GM19035 (cell line): Measurements from ENCODE around the gene FAM200C.

Experiments
- ATAC-seq: cut with Tn5 transposase; IDR thresholded peaks from one replicate; pipeline ENCODE4 v1.9.1; 2021; ENCODE audit not compliant: unreplicated experiment

FAM200C gene

GRCh38 chr5:160419458-160420330, 19.8 kb upstream of the FAM200C start:
- no peak for ATAC-seq

- peak; percentile 69 for ATAC-seq
These were observed 19.0 kb upstream of the FAM200C start, which contains the start of gene SLU7 for GRCh38 chr5:160418561-160419457. SLU7 (minus strand) TSS chr5:160419081; CDS start chr5:160415294, 3,787 bp downstream.

GRCh38 chr5:160398806-160399205, 1.0 kb downstream of the FAM200C start:
- ATAC-seq = no peak

- no peak for ATAC-seq
These were observed 2.4 kb downstream of the FAM200C start for GRCh38 chr5:160397492-160397891.

GRCh38 chr5:160395111-160395510, 4.7 kb downstream of the FAM200C start:
- ATAC-seq = no peak

GRCh38 chr5:160390787-160391696, 8.8 kb downstream of the FAM200C start:
- ATAC-seq = no peak

- ATAC-seq = no peak
These were observed 12.4 kb downstream of the FAM200C start for GRCh38 chr5:160387445-160387844.

GRCh38 chr5:160385496-160385895, 14.4 kb downstream of the FAM200C start:
- ATAC-seq = no peak

GRCh38 chr5:160384681-160385080, 15.2 kb downstream of the FAM200C start:
- ATAC-seq = no peak

GRCh38 chr5:160382346-160382745, 17.5 kb downstream of the FAM200C start:
- no peak for ATAC-seq

- no peak for ATAC-seq
These were observed 19.8 kb downstream of the FAM200C start for GRCh38 chr5:160380041-160380440.

- ATAC-seq = no peak
These were observed 20.3 kb downstream of the FAM200C start for GRCh38 chr5:160379511-160379910.

GRCh38 chr5:160378330-160378729, 21.5 kb downstream of the FAM200C start:
- no peak for ATAC-seq

- ATAC-seq = no peak
These were observed 22.2 kb downstream of the FAM200C start for GRCh38 chr5:160377651-160378050.

- ATAC-seq = no peak
These were observed 23.4 kb downstream of the FAM200C start for GRCh38 chr5:160376416-160376815.

GRCh38 chr5:160375701-160376100, 24.2 kb downstream of the FAM200C start:
- ATAC-seq = no peak

GRCh38 chr5:160375166-160375565, 24.7 kb downstream of the FAM200C start:
- no peak for ATAC-seq

GRCh38 chr5:160371294-160371693, 28.6 kb downstream of the FAM200C start:
- no peak for ATAC-seq

- ATAC-seq = no peak
These were observed 29.2 kb downstream of the FAM200C start for GRCh38 chr5:160370713-160371034.

GRCh38 chr5:160369990-160370712, 29.7 kb downstream of the FAM200C start, which contains the start of gene C1QTNF2:
C1QTNF2 (minus strand) TSS chr5:160370626; CDS start chr5:160355011, 15,615 bp downstream.
- ATAC-seq = no peak
